ENCODE results near the gene ZNF564. TPM values are rescaled to one million over a fixed set of nuclear protein-coding genes. Genes with fewer than 3 reads are reported as not detected.

The ZNF564 gene
- total and polyA plus RNA-seq, 2 of the 13 experiments (the other 11 are each of a cell fraction or from before 2014, with no cell fraction given): 2.3 to 11.1 TPM

DNA sequence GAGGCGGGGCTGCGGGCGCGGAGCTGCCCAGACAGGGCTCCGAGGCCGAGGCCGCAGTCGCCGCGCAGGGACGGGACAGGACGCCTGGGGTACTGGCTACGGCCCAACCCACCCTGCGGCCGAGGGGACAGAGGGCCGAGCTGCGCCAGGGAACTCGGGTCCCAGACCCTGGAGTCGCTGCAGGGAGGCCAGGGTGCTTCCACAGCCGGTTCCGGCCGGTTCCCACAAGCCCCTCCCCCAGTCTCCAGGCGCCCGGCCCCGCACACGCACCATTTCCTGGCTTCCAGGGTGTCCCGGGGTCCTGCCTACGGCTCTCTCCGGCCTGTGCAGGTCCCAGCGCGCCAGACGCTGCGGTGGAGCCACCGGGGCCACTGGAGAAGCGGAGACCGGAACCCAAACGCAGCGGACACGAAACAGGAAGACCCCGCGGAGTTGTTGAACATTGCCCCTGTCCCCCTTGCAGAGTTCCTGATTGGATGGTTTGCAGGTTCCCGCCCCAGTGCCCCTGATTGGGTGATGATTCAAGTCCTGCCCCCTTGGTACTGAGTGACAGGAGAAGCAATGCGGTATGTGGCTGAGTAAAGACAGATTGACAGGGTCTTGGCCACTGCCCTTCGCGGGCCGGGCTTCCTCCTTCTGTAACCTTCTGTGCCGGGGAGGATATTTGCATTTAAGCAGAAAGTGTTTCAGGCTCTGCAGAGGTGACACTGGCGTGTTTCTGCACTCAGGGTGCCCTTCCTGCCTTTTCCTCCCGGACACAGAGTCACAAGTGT is at the start of gene ZNF564 (continued):
- no peak for TF ChIP-seq PCBP2 (optimal IDR thresholded peaks at IDR 0.05; ENCODE audit: low read depth, low read length, poor library complexity, severe bottlenecking)
- TF ChIP-seq ZNF576 (CRISPR knock-in tag; IDR thresholded peaks at IDR 0.05): peak; percentile 77; the same call in 1 of the 2 replicates
- 0 out of 2 replicates have a peak, but pooled peaks have one; percentile 15 for TF ChIP-seq ARID3A (IDR thresholded peaks at IDR 0.05; ENCODE audit: low read depth, low read length)
- TF ChIP-seq ELF4 (CRISPR knock-in tag; IDR thresholded peaks at IDR 0.05; ENCODE audit: borderline replicate concordance): peak; percentile 91
- no peak for TF ChIP-seq CSRNP2 (CRISPR knock-in tag; conservative IDR thresholded peaks at IDR 0.05; ENCODE audit: low read depth)
- peak; percentile 59 for TF ChIP-seq ELF3 (CRISPR knock-in tag; IDR thresholded peaks at IDR 0.05)
- 0 out of 2 replicates have a peak, but pooled peaks have one; percentile 57 for TF ChIP-seq HOXA5 (CRISPR knock-in tag; IDR thresholded peaks at IDR 0.05)
- peak; percentile 81; the same call in 1 of the 2 replicates for TF ChIP-seq HBP1 (CRISPR knock-in tag; IDR thresholded peaks at IDR 0.05; ENCODE audit: low read depth)
- TF ChIP-seq, protein P1, sequence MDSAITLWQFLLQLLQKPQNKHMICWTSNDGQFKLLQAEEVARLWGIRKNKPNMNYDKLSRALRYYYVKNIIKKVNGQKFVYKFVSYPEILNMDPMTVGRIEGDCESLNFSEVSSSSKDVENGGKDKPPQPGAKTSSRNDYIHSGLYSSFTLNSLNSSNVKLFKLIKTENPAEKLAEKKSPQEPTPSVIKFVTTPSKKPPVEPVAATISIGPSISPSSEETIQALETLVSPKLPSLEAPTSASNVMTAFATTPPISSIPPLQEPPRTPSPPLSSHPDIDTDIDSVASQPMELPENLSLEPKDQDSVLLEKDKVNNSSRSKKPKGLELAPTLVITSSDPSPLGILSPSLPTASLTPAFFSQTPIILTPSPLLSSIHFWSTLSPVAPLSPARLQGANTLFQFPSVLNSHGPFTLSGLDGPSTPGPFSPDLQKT (CRISPR knock-in tag; IDR thresholded peaks at IDR 0.05; ENCODE audit: borderline replicate concordance): no peak
- TF ChIP-seq SP5 (CRISPR knock-in tag; IDR thresholded peaks at IDR 0.05; ENCODE audit: borderline replicate concordance, low read depth): no peak
- TF ChIP-seq ZBTB7A (CRISPR knock-in tag; IDR thresholded peaks at IDR 0.05): peak; percentile 44; the same call in 1 of the 2 replicates
- TF ChIP-seq ZNF280D (CRISPR knock-in tag; IDR thresholded peaks at IDR 0.05): peak; percentile 64; the same call in 1 of the 2 replicates
- TF ChIP-seq RFXAP (CRISPR knock-in tag; IDR thresholded peaks at IDR 0.05; ENCODE audit: borderline replicate concordance): peak; percentile 43; the same call in 1 of the 2 replicates
- TF ChIP-seq ZNF101 (CRISPR knock-in tag; IDR thresholded peaks at IDR 0.05; ENCODE audit: borderline replicate concordance, low read depth): peak; percentile 17; the same call in 1 of the 2 replicates
- no peak for TF ChIP-seq TSC22D2 (CRISPR knock-in tag; IDR thresholded peaks at IDR 0.05; ENCODE audit: borderline replicate concordance)
- TF ChIP-seq TIGD3 (CRISPR knock-in tag; IDR thresholded peaks at IDR 0.05; ENCODE audit: borderline replicate concordance): no peak
